ENCODE results near the gene CYP4F8.
"Not testable (repeated sequence)": the region's sequence is repeated elsewhere in the genome, so short reads cannot be mapped to it uniquely, and the experiment has no call there.

Gene CYP4F8

GRCh38 chr19:15614507-15615379, at the start of gene CYP4F8:
Gene CYP4F8 (plus strand): TSS chr19:15615218. CDS start chr19:15615617, 399 bp downstream.
- FAIRE-seq: no peak

DNA sequence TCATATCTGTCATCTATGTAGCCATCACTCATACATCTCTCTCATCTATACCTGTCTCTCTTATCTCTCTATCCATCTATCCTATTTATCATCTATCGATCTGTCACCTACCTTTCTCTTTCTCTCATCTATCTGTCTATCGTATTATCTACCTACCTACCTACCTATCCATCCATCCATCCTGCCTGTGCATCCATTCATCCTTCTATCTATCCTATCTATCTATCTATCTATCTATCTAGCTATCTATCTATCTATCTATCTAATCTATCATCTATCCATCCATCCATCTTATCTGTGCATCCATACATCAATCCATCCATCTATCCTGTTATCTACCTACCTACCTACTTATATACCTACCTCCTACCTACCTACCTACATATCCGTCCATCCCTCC, 44.6 kb upstream of the CYP4F8 start:
- FAIRE-seq: no peak

DNA sequence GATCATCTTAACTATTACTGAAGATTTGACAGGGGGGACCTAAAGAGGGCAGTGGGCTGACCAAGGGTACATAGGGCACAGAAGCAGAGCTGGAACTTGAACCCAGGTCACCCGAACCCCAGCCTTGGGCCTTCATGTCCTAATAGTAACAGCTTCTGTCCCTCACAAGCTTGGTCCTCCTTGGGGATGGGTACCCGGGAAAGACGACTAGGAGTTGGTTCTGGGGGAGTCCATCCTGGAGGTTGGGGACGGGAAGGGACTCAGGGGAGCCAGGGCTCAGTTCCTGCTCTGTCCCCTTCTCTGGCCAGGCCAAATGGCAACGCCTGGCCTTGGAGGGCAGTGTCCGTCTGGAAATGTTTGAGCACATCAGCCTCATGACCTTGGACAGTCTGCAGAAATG, 39.6 kb upstream of the CYP4F8 start:
- FAIRE-seq: no peak

DNA sequence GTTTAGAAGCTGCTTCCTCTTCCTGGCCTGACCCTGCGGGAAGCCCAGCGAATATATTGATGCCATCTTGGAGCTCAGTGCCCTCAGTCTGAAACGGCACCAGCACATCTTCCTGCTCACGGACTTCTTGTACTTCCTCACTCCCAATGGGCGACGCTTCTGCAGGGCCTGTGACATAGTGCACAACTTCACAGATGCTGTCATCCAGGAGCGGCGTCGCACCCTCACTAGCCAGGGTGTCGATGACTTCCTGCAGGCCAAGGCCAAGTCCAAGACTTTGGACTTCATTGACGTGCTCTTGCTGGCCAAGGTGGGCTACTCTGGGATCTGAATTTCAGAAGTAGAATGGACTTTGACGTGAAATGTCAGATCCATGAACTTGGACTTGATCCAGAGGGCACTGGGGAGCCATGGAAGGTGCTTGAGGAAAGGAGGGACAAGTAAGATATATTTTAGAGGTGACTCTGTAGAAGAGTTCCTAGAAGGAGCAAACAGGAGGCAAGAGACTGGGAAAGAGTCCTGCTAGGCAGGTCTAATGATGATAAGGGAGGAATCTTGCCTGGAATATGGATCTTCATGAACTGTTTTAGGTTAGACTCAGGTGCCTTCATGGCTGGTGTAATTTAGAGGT, 38.4 kb upstream of the CYP4F8 start:
- FAIRE-seq: no peak

DNA sequence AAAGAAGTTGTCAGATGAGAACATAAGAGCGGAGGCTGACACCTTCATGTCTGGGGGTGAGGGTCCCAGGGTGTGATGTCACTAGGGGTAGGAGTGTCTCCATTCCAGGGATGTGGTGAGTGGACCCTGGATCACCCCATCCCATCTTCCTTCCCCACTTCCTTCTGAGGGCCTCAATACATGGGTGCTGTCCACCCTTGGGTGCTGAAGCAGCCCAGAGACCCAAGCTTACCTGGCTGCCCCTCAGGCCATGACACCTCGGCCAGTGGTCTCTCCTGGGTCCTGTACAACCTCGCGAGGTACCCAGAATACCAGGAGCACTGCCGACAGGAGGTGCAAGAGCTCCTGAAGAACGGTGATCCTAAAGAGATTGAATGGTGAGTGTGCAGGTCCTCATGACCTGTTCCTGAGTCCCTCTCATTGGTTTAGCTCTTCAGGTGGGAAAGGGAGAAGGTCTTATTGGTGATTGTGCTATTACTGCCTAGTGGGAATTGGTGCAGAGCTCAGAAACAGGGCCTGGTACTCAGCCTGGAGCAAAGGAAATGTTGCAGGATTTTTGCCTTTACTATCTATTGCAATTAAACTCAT, 37.7 kb upstream of the CYP4F8 start:
- no peak for FAIRE-seq

DNA sequence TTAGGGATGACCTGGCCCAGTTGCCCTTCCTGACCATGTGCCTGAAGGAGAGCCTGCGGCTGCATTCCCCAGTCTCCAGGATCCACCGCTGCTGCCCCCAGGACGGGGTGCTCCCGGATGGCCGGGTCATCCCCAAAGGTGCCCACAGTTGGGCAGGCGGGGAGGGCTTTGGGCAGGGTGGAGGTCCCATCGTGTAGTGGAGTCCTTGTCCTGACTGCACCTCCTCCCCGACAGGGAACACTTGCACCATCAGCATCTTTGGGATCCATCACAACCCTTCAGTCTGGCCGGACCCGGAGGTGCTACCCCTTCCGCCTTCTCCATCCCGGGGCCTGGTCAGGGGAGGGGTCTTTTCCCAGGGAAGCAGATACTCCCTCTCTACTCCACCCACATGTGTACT, 31.7 kb upstream of the CYP4F8 start:
- FAIRE-seq: no peak

DNA sequence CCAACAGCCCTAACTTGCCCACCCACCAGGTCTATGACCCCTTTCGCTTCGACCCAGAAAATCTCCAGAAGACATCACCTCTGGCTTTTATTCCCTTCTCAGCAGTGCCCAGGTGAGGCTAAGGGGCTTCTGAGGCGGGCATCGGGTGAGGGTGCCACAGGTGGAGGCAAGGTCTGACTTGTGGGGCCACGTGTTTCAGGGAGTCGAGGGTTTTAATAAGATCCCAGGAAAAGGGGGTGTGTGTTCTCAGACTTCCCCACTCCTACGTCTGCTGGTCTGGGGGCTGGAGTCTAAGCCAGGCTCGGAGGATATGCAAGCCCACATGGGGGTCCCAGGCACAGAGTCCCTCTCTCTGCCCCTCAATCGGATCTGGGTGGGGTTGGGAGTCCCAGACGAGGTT, 30.9 kb upstream of the CYP4F8 start:
- no peak for FAIRE-seq

DNA sequence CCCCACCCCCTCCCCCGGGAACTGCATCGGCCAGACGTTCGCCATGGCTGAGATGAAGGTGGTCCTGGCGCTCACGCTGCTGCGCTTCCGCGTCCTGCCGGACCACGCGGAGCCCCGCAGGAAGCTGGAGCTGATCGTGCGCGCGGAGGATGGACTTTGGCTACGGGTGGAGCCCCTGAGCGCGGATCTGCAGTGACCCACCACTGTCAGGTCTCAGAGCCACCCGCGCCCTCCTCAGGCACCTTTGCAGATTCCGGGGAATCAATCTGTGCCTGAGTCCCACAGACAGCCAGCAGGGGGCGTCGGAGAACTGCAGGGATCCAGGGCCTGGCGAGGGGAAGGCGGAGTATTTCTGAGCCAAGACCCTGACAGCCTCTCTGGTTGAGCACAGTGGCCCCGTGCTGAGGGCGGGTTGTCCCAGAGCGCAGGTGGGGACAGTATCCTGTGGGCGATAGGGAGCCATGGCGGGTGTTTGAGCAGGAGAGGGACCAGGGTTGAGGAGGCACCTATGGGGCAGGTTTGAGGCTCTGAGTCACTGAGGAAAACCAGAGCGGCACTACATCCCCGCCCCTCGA, 30.4 kb upstream of the CYP4F8 start:
- FAIRE-seq: no peak

- no peak for FAIRE-seq
These were observed 27.4 kb upstream of the CYP4F8 start for GRCh38 chr19:15587663-15588062.

DNA sequence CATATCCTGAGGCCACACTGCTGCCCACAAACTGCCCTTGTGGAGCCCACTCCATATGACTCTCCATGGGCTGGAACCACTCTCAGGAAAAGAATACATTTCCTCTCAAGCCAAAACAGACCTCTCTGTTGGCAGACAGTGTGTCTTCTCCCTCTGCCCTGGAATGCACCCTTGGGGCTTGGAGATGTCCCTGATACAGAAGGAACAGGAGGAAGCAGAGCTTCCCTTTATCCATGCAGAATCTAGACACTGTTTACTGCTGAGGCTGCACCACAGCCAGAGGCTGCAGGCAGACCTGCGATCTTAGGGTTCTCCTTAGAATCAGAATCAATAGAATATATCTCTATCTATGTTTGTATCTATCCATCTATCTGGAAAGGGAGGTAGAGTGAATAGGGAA, 26.8 kb upstream of the CYP4F8 start:
- FAIRE-seq: no peak

DNA sequence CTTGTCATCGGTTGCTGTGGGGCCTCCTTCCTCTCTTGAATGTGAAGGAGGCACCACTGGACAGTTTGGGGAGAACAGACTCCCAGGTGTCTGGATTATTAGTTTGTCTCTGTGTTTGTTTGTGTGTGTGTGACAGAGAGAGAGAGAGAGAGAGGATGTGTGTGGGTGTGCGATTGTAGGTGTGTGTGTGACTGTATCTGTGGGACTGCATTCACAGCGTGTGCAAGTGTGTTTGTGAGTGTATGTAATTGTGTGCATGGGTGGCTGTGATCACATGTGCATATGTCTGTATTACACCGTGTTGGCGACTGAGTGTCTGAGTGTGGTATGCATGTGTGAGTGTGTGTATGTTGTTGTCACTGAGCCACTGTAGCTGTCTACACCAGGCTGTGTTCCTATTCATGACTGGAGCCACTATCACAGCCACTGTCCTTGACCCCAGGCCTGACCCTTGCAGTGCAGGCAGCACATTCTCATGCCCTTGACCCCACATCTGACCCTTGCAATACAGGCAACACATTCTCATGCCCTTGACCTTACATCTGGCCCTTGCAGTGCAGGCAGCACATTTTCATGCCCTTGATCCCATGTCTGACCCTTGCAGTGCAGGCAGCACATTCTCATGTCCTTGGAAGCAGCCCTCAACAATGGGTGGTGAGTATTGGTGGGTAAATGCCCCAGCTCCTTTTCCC, 25.1 kb upstream of the CYP4F8 start:
- no peak for FAIRE-seq

DNA sequence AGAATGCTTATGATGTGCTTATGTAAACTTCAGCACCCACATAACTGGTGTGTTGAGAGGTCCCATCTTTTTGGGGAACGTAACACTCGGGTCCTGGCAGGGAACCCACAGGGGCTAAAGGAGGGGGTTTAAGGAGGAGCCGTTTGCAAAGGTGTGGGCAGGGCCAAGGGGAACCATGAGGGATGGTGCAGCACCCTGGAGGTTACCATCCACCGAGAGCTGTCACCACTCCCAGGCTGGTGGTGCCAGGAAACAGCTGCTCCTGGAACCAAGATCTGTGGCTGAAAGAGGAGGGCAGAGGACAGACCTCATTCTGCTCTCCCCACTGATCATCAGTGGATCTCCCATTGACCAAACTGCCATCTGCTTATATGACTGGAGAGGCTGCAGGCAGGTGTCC, 23.2 kb upstream of the CYP4F8 start:
- no peak for FAIRE-seq

DNA sequence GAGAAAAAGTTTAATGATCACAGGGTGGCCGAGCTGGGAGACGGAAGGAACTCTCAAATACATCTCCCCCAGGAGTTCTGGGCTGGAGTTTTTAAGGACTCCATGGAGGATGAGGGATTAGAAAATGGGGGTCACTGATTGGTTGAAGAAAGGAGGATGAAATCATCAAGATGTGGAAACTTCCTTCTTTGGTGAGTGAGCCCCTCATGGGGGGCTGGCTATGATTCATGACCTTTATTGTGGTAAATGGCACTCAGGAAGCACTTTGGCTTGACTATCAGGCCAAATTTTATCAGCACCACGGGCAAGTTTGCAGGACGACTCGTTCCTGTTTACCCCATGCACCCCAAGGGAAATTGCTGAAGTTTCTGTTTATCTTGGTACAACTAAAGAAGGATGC, 22.5 kb upstream of the CYP4F8 start:
- not testable (repeated sequence) for FAIRE-seq

- not testable (repeated sequence) for FAIRE-seq
These were observed 21.3 kb upstream of the CYP4F8 start for GRCh38 chr19:15593766-15594165.

DNA sequence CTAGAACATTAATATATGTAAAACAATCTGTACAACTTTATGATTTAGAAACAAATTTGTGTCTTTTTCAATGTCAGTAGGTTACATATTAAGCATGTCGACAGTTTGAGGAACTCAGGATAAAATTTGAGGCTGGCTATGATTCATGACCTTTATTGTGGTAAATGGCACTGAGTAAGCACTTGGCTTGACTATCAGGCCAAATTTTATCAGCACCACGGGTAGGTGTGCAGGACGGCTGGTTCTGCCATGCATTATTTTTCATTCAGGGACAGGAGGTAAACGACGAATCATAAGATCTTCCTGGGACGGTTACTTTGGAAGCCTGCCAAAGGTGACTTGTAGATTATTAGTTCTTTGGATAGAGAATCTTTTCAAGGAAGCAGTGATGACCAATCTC, 19.9 kb upstream of the CYP4F8 start:
- no peak for FAIRE-seq

DNA sequence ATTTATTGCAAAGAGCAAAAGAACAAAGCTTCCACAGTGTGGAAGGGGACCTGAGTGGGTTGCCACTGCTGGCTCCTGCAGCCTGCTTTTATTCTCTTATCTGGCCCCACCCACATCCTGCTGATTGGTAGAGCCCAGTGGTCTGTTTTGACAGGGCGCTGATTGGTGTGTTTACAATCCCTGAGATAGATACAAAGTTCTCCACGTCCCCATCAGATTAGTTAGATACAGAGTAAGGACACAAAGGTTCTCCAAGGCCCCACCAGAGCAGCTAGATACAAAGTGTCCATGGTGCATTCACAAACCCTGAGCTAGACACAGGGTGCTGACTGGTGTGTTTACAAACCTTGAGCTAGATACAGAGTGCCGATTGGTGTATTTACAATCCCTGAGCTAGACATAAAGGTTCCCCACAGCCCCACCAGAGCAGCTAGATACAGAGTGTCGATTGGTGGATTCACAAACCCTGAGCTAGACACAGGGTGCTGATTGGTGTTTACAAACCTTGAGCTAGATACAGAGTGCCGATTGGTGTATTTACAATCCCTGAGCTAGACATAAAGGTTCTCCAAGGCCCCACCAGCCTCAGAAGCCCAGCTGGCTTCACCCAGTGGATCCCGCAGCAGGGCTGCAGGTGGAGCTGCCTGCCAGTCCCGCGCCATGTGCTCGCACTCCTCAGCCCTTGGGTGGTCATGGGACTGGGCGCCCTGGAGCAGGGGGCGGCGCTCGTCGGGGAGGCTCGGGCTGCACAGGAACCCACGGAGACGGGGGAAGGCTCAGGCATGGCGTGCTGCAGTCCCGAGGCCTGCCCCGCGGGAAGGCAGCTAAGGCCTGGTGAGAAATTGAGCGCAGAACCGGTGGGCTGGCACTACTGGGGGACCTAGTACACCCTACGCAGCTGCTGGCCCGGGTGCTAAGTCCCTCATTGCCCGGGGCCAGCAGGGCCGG, 6.8 kb upstream of the CYP4F8 start:
- FAIRE-seq: not testable (repeated sequence)

DNA sequence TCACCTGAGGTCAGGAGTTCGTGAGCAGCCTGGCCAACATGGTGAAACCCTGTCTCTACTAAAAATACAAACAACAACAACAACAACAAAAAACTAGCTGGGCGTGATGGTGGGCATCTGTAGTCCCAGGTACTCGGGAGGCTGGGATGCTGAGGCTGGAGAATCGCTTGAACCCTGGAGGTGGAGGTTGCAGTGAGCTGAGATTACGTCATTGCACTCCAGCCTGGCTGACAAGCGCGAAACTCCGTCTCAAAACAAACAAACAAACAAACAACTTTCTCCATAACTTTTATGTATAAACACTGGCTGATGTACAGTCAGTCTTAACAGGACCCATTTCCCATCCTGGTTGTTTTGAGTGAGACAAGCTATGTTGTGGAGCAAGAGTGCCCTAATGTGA, 5.8 kb upstream of the CYP4F8 start:
- FAIRE-seq: no peak

GRCh38 chr19:15612342-15612741, 2.7 kb upstream of the CYP4F8 start:
- no peak for FAIRE-seq

GRCh38 chr19:15613338-15613737, 1.7 kb upstream of the CYP4F8 start:
- FAIRE-seq: no peak

- no peak for FAIRE-seq
These were observed 508 bp downstream of the CYP4F8 start for GRCh38 chr19:15615526-15615925.

GRCh38 chr19:15616183-15616582, 1.2 kb downstream of the CYP4F8 start:
- FAIRE-seq: no peak
